GM12865 (cell line): ENCODE measurements around the gene KCNA2.

Experiments used
- DNase-seq: peaks from one replicate; pipeline ENCODE4 v3.0.0; 2010; ENCODE audit warnings: low read depth
- H3K4me3 ChIP-seq: 2 replicates; pipeline ENCODE4 v1.5.1; 2011; ENCODE audit warnings: mild to moderate bottlenecking, low read depth, low read length, control low read depth
- CTCF ChIP-seq: IDR thresholded peaks from 2 replicates; pipeline ENCODE4 v1.5.1; 2011; ENCODE audit warnings: low read length, control low read depth, low read depth, inconsistent platforms; ENCODE audit not compliant: insufficient read depth; ENCODE audit errors: missing control alignments

Gene KCNA2

GRCh38 chr1:110585481-110585880, 20.7 kb downstream of the KCNA2 start:
- DNase-seq, result no peak
- H3K4me3 ChIP-seq, result no peak overlapping the region
- TF ChIP-seq CTCF, result no peak

GRCh38 chr1:110584045-110584444, 22.1 kb downstream of the KCNA2 start:
- TF ChIP-seq CTCF, result no peak
- H3K4me3 ChIP-seq, result no peak overlapping the region
- no peak for DNase-seq

- H3K4me3 ChIP-seq, result no peak overlapping the region
- TF ChIP-seq CTCF, result no peak
- DNase-seq, result no peak
Measured at GRCh38 chr1:110583505-110583904, 22.7 kb downstream of the KCNA2 start.

DNA sequence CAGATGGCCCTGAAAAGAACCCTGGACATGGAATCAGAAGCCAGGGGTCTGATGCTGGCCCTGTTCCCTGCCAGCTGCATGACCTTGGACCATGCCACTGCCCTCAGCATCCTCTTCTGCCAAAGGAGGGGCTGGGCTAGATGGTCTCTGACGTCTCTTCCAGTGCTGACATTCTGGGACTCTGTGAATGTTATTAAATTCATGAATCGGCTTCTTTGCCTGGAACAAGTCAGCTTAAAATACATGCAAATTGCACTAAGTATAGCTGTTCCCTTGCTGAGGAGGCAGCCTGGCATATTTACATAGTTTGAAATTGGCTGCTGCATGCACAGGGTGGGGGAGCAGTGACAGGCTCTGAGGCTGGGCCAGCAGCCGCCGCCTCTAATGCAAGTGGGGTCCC, 23.8 kb downstream of the KCNA2 start:
- no peak for TF ChIP-seq CTCF

GRCh38 chr1:110581682-110582145, 24.4 kb downstream of the KCNA2 start:
- DNase-seq, result no peak
- no peak overlapping the region for H3K4me3 ChIP-seq
- TF ChIP-seq CTCF, result no peak

More for the DNA sequence above, 23.8 kb downstream of the KCNA2 start:
- no peak for DNase-seq
- H3K4me3 ChIP-seq, result no peak overlapping the region

GRCh38 chr1:110580244-110580643, 25.9 kb downstream of the KCNA2 start:
- DNase-seq, result no peak
- no peak for TF ChIP-seq CTCF
- H3K4me3 ChIP-seq, result no peak overlapping the region

DNA sequence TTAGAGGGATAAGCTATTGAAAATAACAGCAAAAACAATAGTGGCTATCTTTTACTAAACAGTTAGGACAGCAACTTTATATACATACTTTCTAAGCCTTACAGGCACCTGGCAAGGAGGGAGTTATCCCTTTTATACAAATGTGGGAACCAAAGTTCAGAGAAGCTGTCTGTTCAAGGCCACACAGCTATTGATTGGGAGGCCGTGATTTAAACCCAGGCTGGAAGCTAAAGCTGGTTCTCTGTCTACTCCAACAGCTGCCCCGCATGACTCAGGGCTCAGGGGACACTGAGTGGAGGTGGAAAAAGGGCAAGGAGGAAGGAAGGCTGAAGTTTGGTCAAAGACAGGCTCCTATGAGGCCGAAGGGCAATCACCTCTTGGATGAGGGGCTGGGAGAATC, 26.7 kb downstream of the KCNA2 start:
- TF ChIP-seq CTCF, result no peak
- no peak for DNase-seq
- H3K4me3 ChIP-seq, result no peak overlapping the region
